ENCODE data around the gene CCZ1. TPM values are rescaled to one million over a fixed set of nuclear protein-coding genes. Genes with fewer than 3 reads are reported as not detected.
"Not testable (repeated sequence)": the region's sequence is repeated elsewhere in the genome, so short reads cannot be mapped to it uniquely, and the experiment has no call there.

Gene CCZ1
- total and polyA plus RNA-seq, 8 donors, result 14.7 to 32.3 (median 25.4) TPM

DNA sequence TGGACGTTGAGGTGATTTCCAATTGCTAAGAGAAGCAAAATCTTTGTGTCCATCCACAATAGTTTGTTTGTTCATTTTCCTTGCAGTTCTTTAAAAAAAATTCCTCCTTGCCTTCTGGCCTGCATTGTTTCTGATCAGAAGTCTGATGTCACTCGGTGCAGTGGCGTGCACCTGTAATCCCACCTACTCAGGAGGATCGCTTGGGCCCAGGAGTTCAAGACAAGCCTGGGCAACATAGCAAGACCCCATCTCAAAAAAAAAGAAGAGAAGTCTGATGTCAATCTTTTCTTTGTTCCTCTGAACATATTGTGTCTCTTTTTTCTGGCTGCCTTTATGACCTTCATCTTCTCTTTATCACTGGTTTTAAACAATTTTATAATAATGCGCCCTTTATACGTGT, 31.5 kb upstream of the CCZ1 start:
- intact Hi-C loops (cut with DNase I), result no loop called here
- WGBS, 2 donors, result 81 to 84% methylated on average over 6 of the region's 6 CpGs
- H3K9me3 ChIP-seq, result no peaks in the 10 kb centered on the region
- FAIRE-seq, result no peak
- H3K4me3 ChIP-seq, result no peak overlapping the region
- TF ChIP-seq, protein P1, sequence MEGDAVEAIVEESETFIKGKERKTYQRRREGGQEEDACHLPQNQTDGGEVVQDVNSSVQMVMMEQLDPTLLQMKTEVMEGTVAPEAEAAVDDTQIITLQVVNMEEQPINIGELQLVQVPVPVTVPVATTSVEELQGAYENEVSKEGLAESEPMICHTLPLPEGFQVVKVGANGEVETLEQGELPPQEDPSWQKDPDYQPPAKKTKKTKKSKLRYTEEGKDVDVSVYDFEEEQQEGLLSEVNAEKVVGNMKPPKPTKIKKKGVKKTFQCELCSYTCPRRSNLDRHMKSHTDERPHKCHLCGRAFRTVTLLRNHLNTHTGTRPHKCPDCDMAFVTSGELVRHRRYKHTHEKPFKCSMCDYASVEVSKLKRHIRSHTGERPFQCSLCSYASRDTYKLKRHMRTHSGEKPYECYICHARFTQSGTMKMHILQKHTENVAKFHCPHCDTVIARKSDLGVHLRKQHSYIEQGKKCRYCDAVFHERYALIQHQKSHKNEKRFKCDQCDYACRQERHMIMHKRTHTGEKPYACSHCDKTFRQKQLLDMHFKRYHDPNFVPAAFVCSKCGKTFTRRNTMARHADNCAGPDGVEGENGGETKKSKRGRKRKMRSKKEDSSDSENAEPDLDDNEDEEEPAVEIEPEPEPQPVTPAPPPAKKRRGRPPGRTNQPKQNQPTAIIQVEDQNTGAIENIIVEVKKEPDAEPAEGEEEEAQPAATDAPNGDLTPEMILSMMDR (IDR thresholded peaks at IDR 0.05), result no peak
- no peak for ATAC-seq
- no peak overlapping the region for H3K27ac ChIP-seq
- no peaks in the 10 kb centered on the region for H3K27me3 ChIP-seq
- H3K4me1 ChIP-seq, result no peaks in the 10 kb centered on the region
- DNase-seq, result no peak
- H3K36me3 ChIP-seq, result no peaks in the 10 kb centered on the region

GRCh38 chr7:5868928-5869341, 29.6 kb upstream of the CCZ1 start:
- H3K36me3 ChIP-seq; H3K27me3 ChIP-seq; H3K4me3 ChIP-seq; intact Hi-C loops (cut with DNase I); H3K4me1 ChIP-seq; H3K9me3 ChIP-seq; H3K27ac ChIP-seq; FAIRE-seq; DNase-seq: not testable (repeated sequence)
- 66 to 71% methylated on average over 6 of the region's 6 CpGs for WGBS, 2 donors
- peak in 3 of 4 donors; percentile 54 to 74 (median 58) for ATAC-seq

DNA sequence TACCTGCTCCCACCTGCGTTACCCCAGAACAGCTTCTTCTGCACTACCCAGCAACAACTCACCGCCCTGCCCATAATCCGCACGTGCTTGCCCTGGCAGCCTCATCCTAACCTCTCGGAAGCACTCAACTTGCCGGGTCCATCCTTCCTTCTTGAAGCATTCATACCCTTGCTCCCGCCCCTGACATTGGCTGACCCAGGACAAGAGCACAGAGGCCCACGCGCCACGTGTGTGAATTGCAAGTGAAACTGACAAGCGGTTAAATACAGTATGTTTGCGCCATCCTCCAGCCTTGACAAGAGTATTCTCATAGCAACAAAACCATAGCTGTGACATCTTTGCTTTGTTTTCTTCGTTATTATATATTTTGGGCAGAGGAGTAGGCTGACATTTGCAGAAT, 28.8 kb upstream of the CCZ1 start:
- 80 to 84% methylated on average over 13 of the region's 13 CpGs for WGBS, 2 donors
- H3K27me3 ChIP-seq, result no peaks in the 10 kb centered on the region
- intact Hi-C loops (cut with DNase I), result no loop called here
- no peaks in the 10 kb centered on the region for H3K9me3 ChIP-seq
- ATAC-seq (no peak), FAIRE-seq (no peak), DNase-seq (no peak)
- TF ChIP-seq, protein P1 (IDR thresholded peaks at IDR 0.05), result no peak
- no peak overlapping the region for H3K27ac ChIP-seq
- no peaks in the 10 kb centered on the region for H3K4me1 ChIP-seq
- no peak overlapping the region for H3K4me3 ChIP-seq
- no peaks in the 10 kb centered on the region for H3K36me3 ChIP-seq

- 74 to 85% methylated on average over 2 of the region's 2 CpGs for whole genome bisulfite sequencing, 2 donors
- no peaks in the 10 kb centered on the region for H3K36me3 ChIP-seq
- no peaks in the 10 kb centered on the region for H3K27me3 ChIP-seq
- H3K4me1 ChIP-seq, result no peaks in the 10 kb centered on the region
- FAIRE-seq (no peak), ATAC-seq (no peak), DNase-seq (no peak)
- TF ChIP-seq, protein P1 (IDR thresholded peaks at IDR 0.05), result no peak
- H3K9me3 ChIP-seq, result no peaks in the 10 kb centered on the region
- no peak overlapping the region for H3K27ac ChIP-seq
- intact Hi-C loops (cut with DNase I), result no loop called here
- H3K4me3 ChIP-seq, result no peak overlapping the region
These were observed 28.2 kb upstream of the CCZ1 start for GRCh38 chr7:5870311-5870710.

GRCh38 chr7:5872326-5872725, 26.2 kb upstream of the CCZ1 start:
- TF ChIP-seq, protein P1 (IDR thresholded peaks at IDR 0.05), result no peak
- H3K4me1 ChIP-seq, result no peaks in the 10 kb centered on the region
- no peak overlapping the region for H3K4me3 ChIP-seq
- no peaks in the 10 kb centered on the region for H3K36me3 ChIP-seq
- 43 to 44% methylated on average over 7 of the region's 7 CpGs for WGBS, 2 donors
- intact Hi-C loops (cut with DNase I), result no loop called here
- DNase-seq, result no peak
- no peaks in the 10 kb centered on the region for H3K27me3 ChIP-seq
- ATAC-seq, result no peak
- H3K27ac ChIP-seq, result no peak overlapping the region
- FAIRE-seq, result no peak
- no peaks in the 10 kb centered on the region for H3K9me3 ChIP-seq

GRCh38 chr7:5879591-5879990, 18.9 kb upstream of the CCZ1 start:
- WGBS, 2 donors, result 47 to 66% methylated on average over 3 of the region's 3 CpGs
- H3K4me1 ChIP-seq; H3K9me3 ChIP-seq; H3K36me3 ChIP-seq; intact Hi-C loops (cut with DNase I); DNase-seq; ATAC-seq; H3K27ac ChIP-seq; H3K27me3 ChIP-seq; H3K4me3 ChIP-seq; FAIRE-seq: not testable (repeated sequence)

DNA sequence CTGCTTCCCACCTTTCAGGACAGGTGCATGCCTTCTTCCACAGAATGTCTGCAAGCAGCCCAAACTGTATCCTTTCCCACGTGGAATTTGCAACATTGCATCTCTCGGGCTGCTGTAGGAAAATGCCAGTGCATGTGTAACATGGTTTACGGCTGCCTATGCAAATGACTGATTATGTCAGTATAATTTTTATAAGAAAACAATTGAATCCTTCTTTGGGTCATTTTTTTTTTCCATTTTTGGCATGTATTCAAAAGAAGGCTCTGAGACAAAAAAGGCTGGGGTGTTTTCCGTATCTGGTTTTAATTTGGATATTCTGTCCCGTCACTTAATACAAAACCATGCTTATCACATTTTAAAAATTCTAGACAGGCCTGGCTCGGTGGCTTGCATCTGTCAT, 18.4 kb upstream of the CCZ1 start:
- intact Hi-C loops (cut with DNase I); H3K36me3 ChIP-seq; H3K27me3 ChIP-seq; ATAC-seq; FAIRE-seq; DNase-seq; H3K4me3 ChIP-seq; H3K4me1 ChIP-seq; H3K9me3 ChIP-seq; H3K27ac ChIP-seq: not testable (repeated sequence)
- 78 to 83% methylated on average over 6 of the region's 6 CpGs for WGBS, 2 donors

DNA sequence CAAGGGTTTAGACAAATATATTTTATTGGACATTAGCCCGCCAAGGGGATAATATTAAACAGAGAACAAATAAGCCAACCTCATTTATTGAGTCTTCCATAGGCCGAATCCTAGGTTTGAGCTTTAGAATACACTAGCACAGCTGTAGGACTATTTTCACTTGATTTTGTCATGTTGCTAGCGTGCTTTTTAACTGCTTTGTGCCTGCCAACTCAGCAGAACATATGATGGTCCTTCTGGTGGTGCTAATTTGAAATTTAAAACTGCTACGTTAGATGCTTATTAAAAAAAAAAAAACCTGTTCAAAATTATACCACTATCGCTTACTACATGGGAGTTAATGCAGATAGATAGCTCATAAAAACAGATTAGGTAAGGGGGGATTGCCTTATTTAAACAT, 14.1 kb upstream of the CCZ1 start:
- H3K9me3 ChIP-seq; H3K27me3 ChIP-seq; intact Hi-C loops (cut with DNase I); DNase-seq; H3K27ac ChIP-seq; ATAC-seq; H3K4me1 ChIP-seq; H3K4me3 ChIP-seq; H3K36me3 ChIP-seq; FAIRE-seq: not testable (repeated sequence)
- 88 to 91% methylated on average over 5 of the region's 5 CpGs for WGBS, 2 donors

GRCh38 chr7:5888021-5888420, 10.5 kb upstream of the CCZ1 start:
- H3K4me1 ChIP-seq; H3K9me3 ChIP-seq; ATAC-seq; intact Hi-C loops (cut with DNase I); H3K36me3 ChIP-seq; FAIRE-seq; DNase-seq; H3K27me3 ChIP-seq; H3K27ac ChIP-seq; H3K4me3 ChIP-seq: not testable (repeated sequence)
- WGBS, 2 donors, result 73 to 84% methylated on average over 5 of the region's 5 CpGs

All from pancreas (tissue), 10 donors.